Choroid plexus epithelial cell (primary cell): ENCODE results near the gene TRAPPC6A.
A peak's percentile ranks its signal among the peaks of the same experiment; 100 is the strongest.

Experiments used
- DNase-seq: peaks from one replicate; pipeline ENCODE4 v3.0.0-alpha.2; 2010; ENCODE audit warnings: low read depth
- H3K4me3 ChIP-seq: 2 replicates; pipeline ENCODE4 v1.5.1; 2011; ENCODE audit warnings: low read depth, mild to moderate bottlenecking, control low read depth, low read length, moderate library complexity
- TF ChIP-seq, protein P1 (sequence below): conservative IDR thresholded peaks from 2 replicates; pipeline ENCODE4 v1.5.1; 2011; ENCODE audit warnings: low read depth, mild to moderate bottlenecking, control low read depth, inconsistent platforms, low read length, moderate library complexity

Gene TRAPPC6A

DNA sequence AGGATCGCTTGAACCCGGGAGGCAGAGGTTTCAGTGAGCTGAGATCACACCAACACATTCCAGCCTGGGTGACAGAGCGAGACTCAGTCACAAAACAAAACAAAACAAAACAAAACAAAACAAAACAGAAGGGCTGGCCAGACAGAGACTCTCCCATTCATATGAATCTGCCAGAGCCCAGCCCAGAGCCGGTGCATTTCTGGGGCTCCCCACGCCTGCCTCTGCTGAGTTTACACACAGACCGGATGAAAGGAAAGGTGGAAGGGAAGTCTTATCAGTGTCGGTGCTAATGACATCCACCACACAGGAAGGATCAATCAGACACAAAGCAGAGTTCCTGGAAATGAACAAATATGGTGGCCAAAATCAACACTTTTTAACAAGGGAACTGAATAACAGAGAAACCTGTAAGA lies 6.8 kb downstream of the TRAPPC6A start:
- no peak for DNase-seq
- no peak overlapping the region for H3K4me3 ChIP-seq
- TF ChIP-seq, protein P1, sequence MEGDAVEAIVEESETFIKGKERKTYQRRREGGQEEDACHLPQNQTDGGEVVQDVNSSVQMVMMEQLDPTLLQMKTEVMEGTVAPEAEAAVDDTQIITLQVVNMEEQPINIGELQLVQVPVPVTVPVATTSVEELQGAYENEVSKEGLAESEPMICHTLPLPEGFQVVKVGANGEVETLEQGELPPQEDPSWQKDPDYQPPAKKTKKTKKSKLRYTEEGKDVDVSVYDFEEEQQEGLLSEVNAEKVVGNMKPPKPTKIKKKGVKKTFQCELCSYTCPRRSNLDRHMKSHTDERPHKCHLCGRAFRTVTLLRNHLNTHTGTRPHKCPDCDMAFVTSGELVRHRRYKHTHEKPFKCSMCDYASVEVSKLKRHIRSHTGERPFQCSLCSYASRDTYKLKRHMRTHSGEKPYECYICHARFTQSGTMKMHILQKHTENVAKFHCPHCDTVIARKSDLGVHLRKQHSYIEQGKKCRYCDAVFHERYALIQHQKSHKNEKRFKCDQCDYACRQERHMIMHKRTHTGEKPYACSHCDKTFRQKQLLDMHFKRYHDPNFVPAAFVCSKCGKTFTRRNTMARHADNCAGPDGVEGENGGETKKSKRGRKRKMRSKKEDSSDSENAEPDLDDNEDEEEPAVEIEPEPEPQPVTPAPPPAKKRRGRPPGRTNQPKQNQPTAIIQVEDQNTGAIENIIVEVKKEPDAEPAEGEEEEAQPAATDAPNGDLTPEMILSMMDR: no peak

DNA sequence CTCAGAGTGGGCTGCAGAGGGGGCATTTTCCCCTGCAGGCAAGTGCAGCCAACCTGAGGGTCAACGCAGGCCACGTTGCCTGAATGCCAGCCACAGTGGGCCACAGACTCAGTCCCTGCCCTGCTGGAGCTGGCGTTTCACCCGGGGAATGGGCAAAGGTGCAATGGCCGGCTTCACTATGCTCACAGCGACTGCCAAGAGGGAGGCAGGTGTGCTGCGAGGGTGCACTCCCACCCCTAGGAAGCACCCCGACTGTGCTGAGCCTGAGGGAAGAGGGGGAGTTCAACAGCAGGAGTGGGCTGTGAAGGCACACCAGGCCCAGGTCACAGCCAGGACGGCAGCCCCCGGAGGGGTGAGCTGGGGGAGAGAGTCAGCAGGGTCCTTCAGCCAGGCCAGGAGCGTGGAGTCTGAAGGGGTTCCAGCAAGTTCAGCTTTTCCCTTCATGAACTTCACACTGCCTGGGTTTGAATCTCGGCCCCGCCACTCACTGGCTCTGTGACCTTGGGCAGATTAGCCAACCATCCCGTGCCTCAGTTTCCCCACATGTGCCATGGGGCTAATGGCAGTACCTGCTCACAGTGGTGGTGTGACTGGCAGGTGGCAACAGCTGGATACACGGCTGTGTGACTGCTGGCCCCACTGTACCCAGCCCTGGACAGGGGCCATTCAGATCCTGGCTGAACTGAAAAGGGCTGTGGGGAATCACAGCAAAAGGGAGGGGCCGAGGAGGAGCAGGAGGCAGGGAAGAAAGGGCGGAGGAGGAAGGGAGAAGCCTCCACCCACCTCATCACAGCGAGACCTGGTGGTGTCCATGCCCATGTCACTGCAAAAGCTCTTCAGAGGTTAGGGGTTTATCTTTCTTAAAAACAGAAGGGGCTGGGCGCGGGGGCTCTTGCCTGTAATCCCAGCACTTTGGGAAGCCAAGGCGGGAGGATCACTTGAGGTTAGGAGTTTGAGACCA lies 7.6 kb downstream of the TRAPPC6A start:
- no peak for DNase-seq
- no peak overlapping the region for H3K4me3 ChIP-seq
- TF ChIP-seq, protein P1: no peak

DNA sequence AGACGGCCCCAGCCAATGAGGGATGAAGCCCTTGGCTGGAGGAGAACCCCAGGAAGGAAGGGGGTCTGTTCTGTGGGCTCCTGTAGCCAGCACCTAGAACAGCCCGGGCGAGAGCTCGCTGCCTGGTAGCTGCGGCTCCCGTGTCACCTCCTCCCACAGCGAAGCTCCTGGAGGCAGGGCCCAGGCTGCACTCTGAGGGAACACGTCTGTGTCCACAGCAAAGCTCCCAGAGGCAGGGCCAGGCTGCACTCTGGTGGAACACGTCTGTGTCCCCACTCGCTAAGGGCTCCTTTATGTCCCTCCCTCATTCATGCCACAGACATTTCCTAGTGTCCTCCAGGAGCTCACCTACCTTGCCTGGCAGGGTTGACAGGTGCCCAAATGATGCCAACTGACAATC lies 8.4 kb downstream of the TRAPPC6A start:
- DNase-seq: no peak
- TF ChIP-seq, protein P1: no peak
- H3K4me3 ChIP-seq: no peak overlapping the region

DNA sequence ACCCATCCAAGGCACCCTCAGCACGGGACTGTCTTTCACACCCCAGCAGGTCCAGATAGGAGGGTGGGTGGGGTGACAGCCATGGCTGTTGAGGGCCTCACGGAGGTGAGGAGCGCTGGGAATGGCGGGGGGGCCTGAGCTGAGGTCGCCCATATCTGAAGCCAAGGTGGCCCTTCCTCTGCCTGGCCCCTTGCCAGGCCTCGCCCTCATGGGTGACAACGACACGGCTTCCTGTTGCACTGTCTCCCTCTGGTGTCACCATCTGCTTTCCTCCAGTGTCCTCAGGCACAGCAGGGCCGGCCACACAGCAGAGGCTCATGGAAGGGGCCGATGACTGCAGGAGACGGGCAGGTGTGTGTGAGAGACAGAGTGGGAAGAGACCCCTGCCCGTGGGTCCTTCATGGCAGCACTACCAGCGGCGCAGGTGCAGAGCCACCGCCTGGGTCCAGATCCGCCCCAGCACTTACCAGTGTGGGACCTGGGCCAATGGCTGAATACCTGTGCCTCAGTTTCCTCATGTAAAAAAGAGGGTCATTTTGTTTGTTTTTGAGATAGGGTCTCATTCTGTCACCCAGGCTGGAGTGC lies 9.2 kb downstream of the TRAPPC6A start:
- no peak for DNase-seq
- TF ChIP-seq, protein P1: no peak
- no peak overlapping the region for H3K4me3 ChIP-seq

DNA sequence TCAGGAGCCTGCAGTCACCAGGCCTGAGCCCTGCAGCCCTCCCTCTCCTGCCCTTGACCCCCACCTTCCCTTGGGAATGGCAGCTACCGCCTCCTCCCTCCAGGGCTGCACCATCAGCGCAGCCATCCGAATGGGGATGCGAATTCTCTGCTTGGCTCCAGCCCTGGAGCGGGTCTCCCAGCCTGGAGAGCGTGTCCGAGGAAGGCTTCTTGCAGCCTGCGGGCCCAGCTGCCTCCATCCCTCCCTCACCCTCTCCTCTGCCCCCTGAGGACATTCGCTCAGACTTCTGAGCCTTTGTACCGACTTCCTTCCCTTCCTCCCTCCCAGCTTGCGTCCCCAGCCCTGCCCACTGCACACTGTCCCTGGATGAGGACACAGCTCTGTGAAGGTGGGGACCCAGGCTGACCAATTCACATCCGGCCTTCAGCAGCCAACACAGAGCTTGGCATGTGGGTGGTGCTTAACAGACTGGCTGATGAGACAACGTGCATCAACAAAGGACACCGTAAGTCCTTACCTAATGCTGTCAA lies 11.2 kb downstream of the TRAPPC6A start:
- TF ChIP-seq, protein P1: no peak
- no peak for DNase-seq
- no peak overlapping the region for H3K4me3 ChIP-seq

DNA sequence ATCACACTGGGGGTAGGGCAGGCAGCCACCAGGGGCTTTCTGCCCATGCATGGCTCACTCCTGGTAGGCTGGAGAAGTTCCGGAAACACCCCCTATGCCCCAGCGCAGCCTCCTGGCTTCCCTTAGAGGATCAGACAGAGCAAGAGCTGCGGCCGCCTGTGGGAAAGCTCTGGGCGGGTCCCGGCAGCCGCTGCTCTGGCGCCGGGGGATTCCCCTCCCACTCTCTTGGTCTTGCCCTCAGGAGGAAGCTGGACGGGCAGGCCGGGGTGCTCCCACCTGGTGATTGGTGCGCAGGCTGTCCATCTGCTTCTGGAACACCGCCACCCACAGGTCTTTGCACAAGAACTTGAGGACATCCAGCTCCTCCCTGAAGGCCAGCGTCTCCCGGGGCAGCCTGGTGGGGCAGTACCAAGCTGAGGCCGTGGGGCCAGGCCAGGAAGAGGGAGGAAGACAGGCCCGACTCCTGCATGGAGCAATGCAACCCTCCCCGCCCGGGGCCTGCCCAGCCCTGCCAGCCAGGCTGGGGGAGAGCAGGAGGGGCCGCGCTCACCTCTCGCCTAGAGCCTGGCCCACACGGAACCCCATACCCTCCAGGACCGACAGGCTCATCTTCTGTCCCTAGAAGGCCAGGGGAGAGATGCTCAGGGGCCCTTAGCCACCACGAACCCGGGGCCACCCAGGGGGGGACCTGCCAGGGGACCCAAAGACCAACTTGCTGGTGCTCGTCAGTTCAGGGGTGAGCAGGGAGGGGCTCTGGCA lies 13.3 kb downstream of the TRAPPC6A start:
- no peak overlapping the region for H3K4me3 ChIP-seq

More for the DNA sequence above, 13.3 kb downstream of the TRAPPC6A start:
- peak; percentile 88 for DNase-seq
- TF ChIP-seq, protein P1: peak; percentile 31
